Chondrocyte (in vitro differentiated cells): Measurements from ENCODE around the gene PLEKHG4. TPM values are rescaled to one million over a fixed set of nuclear protein-coding genes. Genes with fewer than 3 reads are reported as not detected.
A peak's percentile ranks its signal among the peaks of the same experiment; 100 is the strongest.

Source experiments
- DNase-seq: peaks from one replicate; pipeline ENCODE4 v3.0.0; 2021; ENCODE audit warnings: mixed read lengths, low spot score
- H3K27ac Mint-ChIP-seq: one replicate; pipeline ENCODE4 v1.8.0; 2021; ENCODE audit warnings: mild to moderate bottlenecking, moderate library complexity, mixed read lengths; ENCODE audit not compliant: unreplicated experiment
- H3K27me3 Mint-ChIP-seq: 2 replicates; pipeline ENCODE4 v1.8.0; 2021; ENCODE audit warnings: low read depth, mixed read lengths
- H3K36me3 Mint-ChIP-seq: 2 replicates; pipeline ENCODE4 v1.8.0; 2021; ENCODE audit warnings: low read depth, mixed read lengths
- H3K4me1 Mint-ChIP-seq: 2 replicates; pipeline ENCODE4 v1.8.0; 2021; ENCODE audit warnings: low read depth, mild to moderate bottlenecking, mixed read lengths
- H3K4me3 Mint-ChIP-seq: one replicate; pipeline ENCODE4 v1.8.0; 2021; ENCODE audit warnings: mild to moderate bottlenecking, moderate library complexity, mixed read lengths; ENCODE audit not compliant: unreplicated experiment
- H3K9me3 Mint-ChIP-seq: 2 replicates; pipeline ENCODE4 v1.8.0; 2021; ENCODE audit warnings: low read depth, mixed read lengths
- CTCF ChIP-seq: fragments of 200-600 bp; sonication (generic); IDR thresholded peaks from 2 replicates; pipeline ENCODE4 v1.5.0; 2021; ENCODE audit warnings: antibody characterized with exemption, mild to moderate bottlenecking, moderate library complexity
- total RNA-seq: library from RNA; stranded (reverse); gene quantifications from 3 replicates; pipeline ENCODE4 v1.2.1, GENCODE V29; 2021

Gene PLEKHG4
- total RNA-seq, 1 donor from 2014 or later, result 22.4 TPM

GRCh38 chr16:67252609-67253497 lies 26.5 kb upstream of the PLEKHG4 start:
- H3K27me3 Mint-ChIP-seq, result no peaks in the 10 kb centered on the region
- H3K4me3 Mint-ChIP-seq, result no peak overlapping the region
- H3K36me3 Mint-ChIP-seq, result peaks cover 7% of the 10 kb centered on the region
- H3K9me3 Mint-ChIP-seq, result no peaks in the 10 kb centered on the region
- peak; percentile 57 for DNase-seq
- peaks cover 15% of the 10 kb centered on the region for H3K4me1 Mint-ChIP-seq
- H3K27ac Mint-ChIP-seq, result no peak overlapping the region
- TF ChIP-seq CTCF, result no peak

DNA sequence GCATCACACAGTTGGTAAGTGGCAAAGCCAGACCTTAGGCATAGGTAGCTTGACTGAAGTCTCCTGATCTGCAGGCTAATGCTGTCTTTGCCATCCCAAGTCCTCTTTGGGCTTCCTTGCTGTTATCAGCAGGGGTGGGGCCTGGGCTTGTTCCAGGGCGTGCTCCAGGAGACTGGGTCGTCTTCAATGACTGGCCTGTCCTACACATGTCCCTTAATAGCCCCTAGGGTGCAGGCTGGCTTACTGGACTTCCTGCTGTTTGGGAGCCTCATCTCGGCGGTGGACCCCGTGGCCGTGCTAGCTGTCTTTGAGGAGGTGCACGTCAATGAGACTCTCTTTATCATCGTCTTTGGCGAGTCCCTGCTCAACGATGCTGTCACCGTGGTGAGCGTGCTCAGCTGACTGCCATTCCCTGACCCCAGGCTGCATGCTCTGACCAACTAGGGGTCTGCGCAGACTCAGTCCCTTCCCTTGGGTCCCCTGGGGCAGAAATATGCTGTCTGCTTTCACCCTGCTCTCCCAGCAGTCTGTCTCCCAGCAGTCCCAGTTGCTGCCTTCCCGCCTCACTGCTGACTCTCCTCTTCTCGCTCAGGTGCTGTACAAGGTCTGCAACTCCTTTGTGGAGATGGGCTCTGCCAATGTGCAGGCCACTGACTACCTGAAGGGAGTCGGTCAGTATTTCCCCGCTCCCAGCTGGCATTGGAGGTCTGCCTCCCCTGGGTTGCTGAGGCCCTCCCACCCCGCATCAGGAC lies 24.4 kb upstream of the PLEKHG4 start:
- peak; percentile 68 for DNase-seq
- peaks cover 7% of the 10 kb centered on the region for H3K36me3 Mint-ChIP-seq
- H3K4me1 Mint-ChIP-seq, result peaks cover under 1% of the 10 kb centered on the region
- no peak overlapping the region for H3K4me3 Mint-ChIP-seq
- H3K9me3 Mint-ChIP-seq, result no peaks in the 10 kb centered on the region
- TF ChIP-seq CTCF, result no peak
- H3K27me3 Mint-ChIP-seq, result no peaks in the 10 kb centered on the region
- no peak overlapping the region for H3K27ac Mint-ChIP-seq

DNA sequence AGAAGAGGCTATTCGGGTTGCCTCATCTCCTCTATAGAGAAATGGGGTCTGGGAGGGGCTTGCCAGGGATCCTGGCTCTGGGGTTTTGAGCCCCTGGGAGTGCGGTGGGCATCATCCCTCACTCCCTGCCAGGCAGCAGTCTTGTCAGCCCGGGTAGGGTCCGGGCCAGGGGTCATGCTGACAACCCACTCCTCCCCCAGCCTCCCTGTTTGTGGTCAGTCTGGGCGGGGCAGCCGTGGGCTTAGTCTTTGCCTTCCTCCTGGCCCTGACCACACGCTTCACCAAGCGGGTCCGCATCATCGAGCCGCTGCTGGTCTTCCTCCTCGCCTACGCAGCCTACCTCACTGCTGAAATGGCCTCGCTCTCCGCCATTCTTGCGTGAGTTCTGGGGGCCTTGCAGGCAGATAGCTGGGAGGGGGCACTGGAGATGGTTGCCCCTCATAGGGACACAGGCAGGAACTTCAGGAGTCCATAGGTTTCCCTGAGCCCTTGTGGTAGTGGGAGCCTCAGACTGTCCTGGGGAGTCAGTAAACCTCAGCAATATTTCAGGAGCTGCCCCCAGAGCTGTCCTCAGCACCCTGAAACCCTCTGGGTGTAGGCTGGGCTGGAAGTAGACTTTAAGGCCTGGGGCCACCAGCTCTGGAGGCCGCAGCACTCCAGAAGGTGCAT lies 23.6 kb upstream of the PLEKHG4 start:
- no peaks in the 10 kb centered on the region for H3K9me3 Mint-ChIP-seq
- H3K36me3 Mint-ChIP-seq, result peaks cover 7% of the 10 kb centered on the region
- H3K27ac Mint-ChIP-seq, result no peak overlapping the region
- H3K4me1 Mint-ChIP-seq, result peaks cover under 1% of the 10 kb centered on the region
- H3K27me3 Mint-ChIP-seq, result no peaks in the 10 kb centered on the region
- H3K4me3 Mint-ChIP-seq, result no peak overlapping the region
- DNase-seq, result peak; percentile 78
- TF ChIP-seq CTCF, result no peak

- Mint-ChIP-seq H3K36me3 (peaks cover 7% of the 10 kb centered on the region), H3K27me3 (no peaks in the 10 kb centered on the region), H3K27ac (no peak overlapping the region), H3K4me3 (no peak overlapping the region), H3K9me3 (no peaks in the 10 kb centered on the region), H3K4me1 (peaks cover 4% of the 10 kb centered on the region)
- TF ChIP-seq CTCF, result no peak
- DNase-seq, result peak; percentile 77
Observed at GRCh38 chr16:67256701-67257230, 22.6 kb upstream of the PLEKHG4 start.
